Pulmonary artery endothelial cell (primary cell): ENCODE results near the gene MRPS34. TPM values are rescaled to one million over a fixed set of nuclear protein-coding genes. Genes with fewer than 3 reads are reported as not detected.

Experiments used
- DNase-seq: peaks from one replicate; pipeline ENCODE4 v3.0.0-alpha.2; 2011; ENCODE audit warnings: low read depth, low spot score
- total RNA-seq: library from RNA; depleted of rRNA; stranded (reverse); fragments of >200 nt; gene quantifications from 2 replicates; pipeline ENCODE4 v1.2.3, GENCODE V29; 2014

The MRPS34 gene
- total RNA-seq, 1 donor from 2014 or later = 100 TPM

DNA sequence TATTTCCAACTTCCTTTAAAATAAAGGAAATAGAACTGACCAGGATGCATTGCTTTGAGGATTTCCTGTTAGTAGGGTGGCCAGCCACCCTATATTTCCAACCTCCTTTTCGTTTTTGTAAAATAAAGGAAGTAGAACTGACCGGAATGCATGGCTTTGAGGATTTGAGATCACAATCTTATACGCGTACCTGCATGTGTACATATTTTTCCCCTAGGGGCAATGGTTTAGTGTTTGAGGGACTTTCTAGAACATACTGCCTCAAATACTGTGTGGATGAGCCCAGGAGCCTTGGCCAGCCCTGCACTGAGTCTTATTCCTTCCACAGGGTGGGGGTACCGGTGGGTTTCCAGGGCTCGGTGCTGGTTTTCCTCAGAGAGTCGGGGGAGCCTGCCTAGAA, 41.3 kb downstream of the MRPS34 start:
- no peak for DNase-seq

DNA sequence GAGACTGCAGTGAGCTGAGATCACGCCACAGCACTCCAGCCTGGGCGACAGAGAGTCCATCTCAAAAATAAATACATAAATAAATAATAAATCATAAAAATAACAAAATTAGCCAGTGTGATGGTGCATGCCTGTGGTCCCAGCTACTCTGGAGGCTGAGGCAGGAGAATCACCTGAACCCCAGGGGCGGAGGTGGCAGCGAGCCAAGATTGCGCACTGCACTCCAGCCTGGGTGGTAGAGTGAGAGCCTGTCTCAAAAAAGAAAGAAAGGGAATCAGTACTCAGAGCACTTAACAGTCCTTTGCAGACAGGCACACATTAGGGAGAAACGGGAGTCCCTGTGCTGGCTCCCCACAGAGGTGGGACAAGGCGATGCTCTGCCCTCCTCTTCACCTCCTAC, 41.9 kb downstream of the MRPS34 start:
- DNase-seq = no peak

DNA sequence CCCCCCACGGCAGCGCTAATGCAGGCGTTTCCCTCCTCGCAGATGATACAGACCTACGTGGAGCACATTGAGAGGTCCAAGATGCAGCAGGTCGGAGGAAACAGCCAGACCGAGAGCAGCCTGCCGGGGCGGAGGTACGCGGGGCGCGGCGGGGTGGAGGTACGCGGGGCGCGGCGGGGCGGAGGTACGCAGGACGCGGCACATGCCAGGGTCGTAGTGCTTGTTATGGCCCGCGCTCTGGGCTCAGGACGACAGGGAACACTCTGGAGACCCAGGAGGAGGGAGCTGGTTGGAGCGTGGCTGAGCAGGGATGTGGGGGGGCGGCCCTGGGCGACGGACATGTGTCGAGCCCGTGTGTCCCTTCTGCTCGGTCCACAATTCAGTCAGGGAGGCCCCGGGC, 43.5 kb downstream of the MRPS34 start:
- no peak for DNase-seq

DNA sequence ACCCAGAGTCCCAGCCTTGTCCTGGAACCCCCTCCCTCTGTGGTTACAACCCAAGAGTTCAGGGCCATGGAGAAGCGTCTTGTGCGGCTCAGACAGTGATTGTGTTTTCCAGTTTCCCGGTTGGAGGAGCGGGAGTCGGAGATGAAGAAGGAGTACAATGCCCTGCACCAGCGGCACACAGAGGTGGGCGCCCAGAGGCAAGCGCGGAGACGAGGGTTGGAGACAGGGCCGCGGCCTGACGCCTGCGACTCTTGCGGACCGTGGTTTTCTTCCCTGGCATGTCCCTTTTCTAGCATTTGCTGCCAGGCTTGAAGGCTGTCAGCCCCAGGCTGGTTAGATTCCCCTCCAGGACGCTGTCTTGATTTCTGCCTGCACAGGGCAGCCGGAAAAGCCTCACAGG, 43.9 kb downstream of the MRPS34 start:
- DNase-seq = no peak

DNA sequence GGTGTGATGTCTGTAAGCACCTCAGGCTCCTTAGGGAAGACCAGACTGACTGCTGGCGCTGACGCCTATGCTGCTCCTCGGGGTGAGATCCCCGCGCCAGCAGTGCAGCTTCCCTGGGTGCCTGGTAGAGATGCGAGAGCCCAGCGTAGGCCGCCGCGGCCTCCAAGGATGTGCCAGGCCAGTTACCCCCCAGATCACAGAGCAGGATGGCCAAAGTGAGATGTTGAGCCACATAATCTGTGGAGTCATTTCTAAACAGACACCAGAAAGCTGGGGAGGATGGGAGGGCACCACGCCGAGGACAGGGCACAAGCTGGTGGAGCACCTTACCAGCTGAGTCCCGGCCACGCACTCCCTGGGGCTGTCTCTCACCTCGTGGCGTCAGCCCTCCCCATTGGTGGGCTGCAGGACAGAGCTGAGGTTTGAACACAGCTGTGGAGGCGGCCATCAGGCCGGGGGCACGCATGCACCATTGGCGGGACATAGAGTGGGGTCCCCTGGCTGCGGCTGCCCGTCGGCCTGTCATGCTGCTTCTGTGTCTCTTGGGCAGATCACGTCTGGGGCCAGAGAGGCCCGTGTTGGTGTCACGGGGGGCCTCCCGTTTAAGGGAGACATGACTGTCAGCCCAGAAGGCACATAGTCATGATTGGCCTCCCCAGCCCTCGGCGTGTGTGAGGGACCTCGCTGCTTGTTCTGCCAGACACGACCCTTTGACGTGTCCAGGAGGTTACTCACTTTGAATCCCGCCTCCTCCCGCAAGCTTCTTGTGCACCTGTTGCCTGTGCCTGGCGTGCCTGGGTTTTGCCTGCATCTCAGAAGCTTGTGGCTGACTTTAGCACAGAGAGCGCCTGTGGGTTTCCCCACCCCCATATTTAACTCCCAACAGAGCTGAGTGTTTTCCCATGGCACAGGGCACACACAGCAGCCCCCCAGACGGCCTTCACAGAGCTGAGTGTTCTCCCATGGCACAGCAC, 45.0 kb downstream of the MRPS34 start:
- no peak for DNase-seq

DNA sequence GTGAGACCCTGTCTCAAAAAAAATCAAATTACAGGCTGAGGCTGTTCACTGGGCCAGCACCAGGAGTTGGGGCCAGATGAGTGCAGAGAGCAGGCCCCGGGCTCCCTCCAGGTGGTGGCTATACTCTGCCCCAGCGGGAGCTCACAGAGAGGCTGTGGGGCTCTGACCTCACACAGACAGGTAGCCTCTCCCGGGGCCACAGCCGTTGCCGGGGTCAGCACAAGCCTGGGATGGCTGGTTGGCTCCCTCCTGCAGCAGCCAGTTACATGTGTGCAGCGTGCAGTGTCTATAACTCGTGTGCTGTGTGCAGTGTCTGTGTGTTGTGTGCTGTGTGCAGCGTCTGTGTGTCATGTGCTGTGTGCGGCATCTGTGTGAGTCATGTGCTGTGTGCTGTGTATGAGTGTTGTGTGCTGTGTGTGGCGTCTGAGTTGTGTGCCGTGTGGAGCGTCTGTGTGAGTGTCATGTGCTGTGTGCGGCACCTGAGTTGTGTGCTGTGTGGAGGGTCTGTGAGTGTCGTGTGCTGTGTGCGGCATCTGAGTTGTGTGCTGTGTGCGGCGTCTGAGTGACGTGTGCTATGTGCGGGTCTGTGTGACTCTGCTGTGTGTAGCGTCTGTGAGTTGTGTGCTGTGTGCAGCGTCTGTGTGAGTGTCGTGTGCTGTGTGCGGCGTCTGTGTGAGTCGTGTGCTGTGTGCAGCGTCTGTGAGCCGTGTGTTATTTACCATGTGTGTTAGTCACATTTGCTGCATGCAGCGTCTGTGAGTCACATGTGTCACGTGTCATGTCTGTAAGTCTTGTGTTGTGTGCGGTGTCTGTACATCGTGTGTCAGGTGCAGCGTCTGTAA, 46.1 kb downstream of the MRPS34 start:
- no peak for DNase-seq

DNA sequence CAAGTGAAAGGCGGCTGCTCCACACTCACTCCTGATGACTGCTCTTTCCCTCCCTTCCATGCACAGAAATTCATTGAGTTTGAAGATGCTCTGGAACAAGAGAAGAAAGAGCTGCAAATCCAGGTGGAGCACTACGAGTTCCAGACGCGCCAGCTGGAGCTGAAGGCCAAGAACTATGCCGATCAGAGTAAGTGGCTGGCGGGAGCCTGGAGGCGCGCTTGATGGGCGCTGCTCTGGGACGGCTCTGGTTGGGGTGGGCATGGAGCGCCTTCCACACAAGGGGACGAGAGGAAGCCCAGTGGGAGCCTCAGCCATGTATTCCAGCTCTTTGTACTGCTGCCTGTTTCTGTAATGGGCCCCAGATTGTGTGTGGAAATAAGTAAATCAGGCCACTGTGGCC, 48.4 kb downstream of the MRPS34 start:
- DNase-seq = no peak

DNA sequence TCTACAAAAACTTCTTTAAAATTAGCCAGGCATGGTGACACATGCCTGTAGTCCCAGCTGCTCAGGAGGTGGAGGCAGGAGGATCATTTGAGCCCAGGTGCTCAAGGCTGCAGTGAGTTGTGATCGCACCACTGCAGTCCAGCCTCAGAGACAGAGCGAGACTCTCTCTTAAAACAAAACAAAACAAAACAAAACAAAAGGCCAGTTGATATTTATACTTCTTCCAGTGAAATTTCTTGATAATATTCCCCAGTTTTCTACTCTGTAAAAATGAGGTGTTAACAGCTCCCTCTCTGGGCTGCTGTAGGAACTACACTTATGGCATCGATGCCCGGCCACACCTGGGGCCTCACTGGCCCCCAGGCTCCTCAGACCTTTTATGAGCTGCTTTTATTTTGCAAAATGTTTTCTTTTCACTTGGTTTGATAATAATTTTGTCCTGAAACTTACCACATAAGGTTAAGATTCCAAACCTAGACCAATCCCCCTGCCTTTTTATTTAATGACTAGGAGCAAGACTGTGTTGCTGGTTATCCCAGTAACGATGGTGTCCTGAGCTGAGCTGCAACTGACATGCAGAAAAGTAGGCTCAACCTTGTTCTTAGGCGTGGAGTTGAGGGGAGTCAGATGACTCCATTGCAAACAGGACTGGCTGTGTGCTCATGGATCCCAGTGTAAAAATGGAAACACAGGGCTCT, 49.3 kb downstream of the MRPS34 start:
- DNase-seq = no peak

Other genes starting within 250 kb of the MRPS34 start
- 24.6 and 25.7 TPM in 2 replicates for gene TMEM204, start 239.5 kb downstream of the MRPS34 start, total RNA-seq
- gene IFT140, start 161.1 kb downstream of the MRPS34 start, total RNA-seq = 19.8 and 20.8 TPM in 2 replicates
- 6.7 and 9.3 TPM in 2 replicates for gene CRAMP1, start 160.8 kb downstream of the MRPS34 start, total RNA-seq
- 45.9 and 81.5 TPM in 2 replicates for gene JPT2, start 94.9 kb downstream of the MRPS34 start, total RNA-seq
- gene MAPK8IP3, start 66.9 kb downstream of the MRPS34 start, total RNA-seq = 27.4 and 31.2 TPM in 2 replicates
- gene NME3, start 1.6 kb downstream of the MRPS34 start, total RNA-seq = 53.0 and 58.7 TPM in 2 replicates
- gene EME2, start 324 bp downstream of the MRPS34 start, total RNA-seq = 5.9 and 7.1 TPM in 2 replicates
- 39.4 and 44.8 TPM in 2 replicates for gene SPSB3, start 9.4 kb upstream of the MRPS34 start, total RNA-seq
- 74.5 and 77.8 TPM in 2 replicates for gene NUBP2, start 9.8 kb upstream of the MRPS34 start, total RNA-seq
- gene IGFALS, start 20.6 kb upstream of the MRPS34 start, total RNA-seq = not detected in 2 replicates
- gene HAGH, start 53.7 kb upstream of the MRPS34 start, total RNA-seq = 76.2 and 78.9 TPM in 2 replicates
- gene FAHD1, start 54.1 kb upstream of the MRPS34 start, total RNA-seq = 91.9 and 93.0 TPM in 2 replicates
- 0.40 TPM in 1 of 2 replicates, not detected in the other for gene MEIOB, start 99.0 kb upstream of the MRPS34 start, total RNA-seq
- gene HS3ST6, start 145.3 kb upstream of the MRPS34 start, total RNA-seq = not detected in 2 replicates
- gene MSRB1, start 170.1 kb upstream of the MRPS34 start, total RNA-seq = 10.9 and 11.1 TPM in 2 replicates
- not detected in 2 replicates for gene RPL3L, start 181.6 kb upstream of the MRPS34 start, total RNA-seq
- gene NDUFB10, start 186.4 kb upstream of the MRPS34 start, total RNA-seq = 169 and 200 TPM in 2 replicates
- 2,313 and 4,514 TPM in 2 replicates for gene RPS2, start 191.7 kb upstream of the MRPS34 start, total RNA-seq
- gene RNF151, start 193.7 kb upstream of the MRPS34 start, total RNA-seq = not detected in 2 replicates
- gene TBL3, start 198.9 kb upstream of the MRPS34 start, total RNA-seq = 59.4 and 61.9 TPM in 2 replicates
- 0.07 and 0.13 TPM in 2 replicates for gene NOXO1, start 208.3 kb upstream of the MRPS34 start, total RNA-seq
- gene GFER, start 211.1 kb upstream of the MRPS34 start, total RNA-seq = 13.5 and 21.1 TPM in 2 replicates
- 1.8 and 5.6 TPM in 2 replicates for gene SYNGR3, start 216.8 kb upstream of the MRPS34 start, total RNA-seq
- gene ZNF598, start 236.7 kb upstream of the MRPS34 start, total RNA-seq = 22.8 and 23.4 TPM in 2 replicates
- gene NPW, start 246.7 kb upstream of the MRPS34 start, total RNA-seq = 0.33 and 0.46 TPM in 2 replicates